ENCODE data around the gene ARHGEF18.
A peak's percentile ranks its signal among the peaks of the same experiment; 100 is the strongest.
"Not testable (repeated sequence)": the region's sequence is repeated elsewhere in the genome, so short reads cannot be mapped to it uniquely, and the experiment has no call there.

ARHGEF18 gene

GRCh38 chr19:7356899-7357627 is 8.3 kb downstream of the ARHGEF18 start:
- H3K4me1 Mint-ChIP-seq, result peaks cover 58% of the 10 kb centered on the region
- ATAC-seq (ENCODE audit: low read depth), result no peak
- H3K36me3 Mint-ChIP-seq, result peaks cover 47% of the 10 kb centered on the region
- H3K9me3 Mint-ChIP-seq, result peaks cover 4% of the 10 kb centered on the region
- no peak for DNase-seq (ENCODE audit: low spot score in 2 of 2)
- no peaks in the 10 kb centered on the region for H3K27me3 Mint-ChIP-seq
- peak overlapping the region; percentile 24 for H3K4me3 Mint-ChIP-seq
- H3K27ac Mint-ChIP-seq, result peak overlapping the region; percentile 73

GRCh38 chr19:7358102-7358597 is 9.4 kb downstream of the ARHGEF18 start:
- Mint-ChIP-seq H3K27ac (peak overlapping the region; percentile 22), H3K27me3 (no peaks in the 10 kb centered on the region), H3K4me3 (peak overlapping the region; percentile 10)

GRCh38 chr19:7360393-7360984 is 11.8 kb downstream of the ARHGEF18 start:
- Mint-ChIP-seq H3K9me3 (peaks cover 4% of the 10 kb centered on the region), H3K27ac (no peak overlapping the region), H3K27me3 (no peaks in the 10 kb centered on the region), H3K4me1 (peaks cover 56% of the 10 kb centered on the region), H3K36me3 (peaks cover 45% of the 10 kb centered on the region), H3K4me3 (no peak overlapping the region)
- DNase-seq (ENCODE audit: low spot score in 2 of 2) (no peak), ATAC-seq (ENCODE audit: low read depth) (no peak)

More at GRCh38 chr19:7358102-7358597, 9.4 kb downstream of the ARHGEF18 start:
- no peak for ATAC-seq (ENCODE audit: low read depth)
- peaks cover 61% of the 10 kb centered on the region for H3K4me1 Mint-ChIP-seq
- no peak for DNase-seq (ENCODE audit: low spot score in 2 of 2)
- peaks cover 4% of the 10 kb centered on the region for H3K9me3 Mint-ChIP-seq
- H3K36me3 Mint-ChIP-seq, result peaks cover 51% of the 10 kb centered on the region

DNA sequence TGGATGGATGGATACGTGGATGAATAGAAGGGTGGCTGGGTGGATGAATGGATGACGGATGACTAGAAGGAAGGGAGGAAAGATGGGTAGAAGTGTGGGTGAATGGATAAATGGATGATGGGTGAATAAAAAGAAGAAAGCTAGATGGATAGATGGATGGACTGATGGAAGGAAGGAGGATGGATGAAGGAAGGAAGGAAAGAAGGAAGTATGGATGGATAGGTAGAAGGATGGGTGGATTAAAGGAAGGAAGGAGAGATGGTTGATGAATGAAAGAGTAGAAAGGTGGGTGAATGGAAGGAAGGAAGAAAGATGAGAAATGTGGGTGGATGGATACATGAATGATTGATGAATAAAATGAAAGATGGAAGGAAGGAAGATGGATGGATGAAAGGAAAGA is 14.5 kb downstream of the ARHGEF18 start:
- H3K4me1 Mint-ChIP-seq, result peaks cover 45% of the 10 kb centered on the region
- no peaks in the 10 kb centered on the region for H3K27me3 Mint-ChIP-seq
- H3K36me3 Mint-ChIP-seq, result peaks cover 45% of the 10 kb centered on the region
- H3K4me3 Mint-ChIP-seq, result peak overlapping the region; percentile 5
- peaks cover 2% of the 10 kb centered on the region for H3K9me3 Mint-ChIP-seq
- DNase-seq (ENCODE audit: low spot score in 2 of 2), result no peak
- ATAC-seq (ENCODE audit: low read depth), result no peak
- H3K27ac Mint-ChIP-seq, result peak overlapping the region; percentile 82

- no peaks in the 10 kb centered on the region for H3K9me3 Mint-ChIP-seq
- peaks cover 51% of the 10 kb centered on the region for H3K36me3 Mint-ChIP-seq
- H3K27ac Mint-ChIP-seq, result peak overlapping the region; percentile 58
- H3K4me1 Mint-ChIP-seq, result peaks cover 31% of the 10 kb centered on the region
- DNase-seq (ENCODE audit: low spot score in 2 of 2), result peak in 1 of 2 donors; percentile 25
- no peak overlapping the region for H3K4me3 Mint-ChIP-seq
- ATAC-seq (ENCODE audit: low read depth), result peak; percentile 66
- H3K27me3 Mint-ChIP-seq, result no peaks in the 10 kb centered on the region
These were observed 18.1 kb downstream of the ARHGEF18 start for GRCh38 chr19:7366701-7367420.

DNA sequence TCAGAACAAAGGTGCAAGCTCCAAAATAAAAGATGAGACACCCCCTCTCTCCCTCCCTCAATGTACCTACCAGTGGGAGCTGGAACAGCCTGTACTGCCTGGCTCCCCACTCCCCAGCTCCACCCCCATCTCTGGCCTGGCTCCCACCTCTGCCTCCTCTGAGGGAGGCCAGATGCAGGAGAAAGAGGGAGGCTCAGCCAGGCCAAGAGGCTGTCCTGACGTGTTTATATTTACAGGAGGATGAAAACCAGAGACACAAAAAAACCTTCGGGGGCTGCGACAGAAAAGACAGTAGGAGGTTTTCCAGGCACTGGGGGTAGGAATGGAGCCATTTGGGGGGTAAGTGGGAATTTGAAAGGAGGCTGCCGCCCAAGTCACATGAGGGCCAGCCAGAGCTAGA is 19.7 kb downstream of the ARHGEF18 start:
- Mint-ChIP-seq H3K27ac (peak overlapping the region; percentile 72), H3K27me3 (no peaks in the 10 kb centered on the region), H3K9me3 (no peaks in the 10 kb centered on the region), H3K4me3 (no peak overlapping the region), H3K4me1 (peaks cover 22% of the 10 kb centered on the region), H3K36me3 (peaks cover 44% of the 10 kb centered on the region)
- DNase-seq (ENCODE audit: low spot score in 2 of 2) (no peak), ATAC-seq (ENCODE audit: low read depth) (no peak)

- not testable (repeated sequence) for H3K4me3 Mint-ChIP-seq; H3K9me3 Mint-ChIP-seq; ATAC-seq (ENCODE audit: low read depth); DNase-seq (ENCODE audit: low spot score in 2 of 2); H3K27me3 Mint-ChIP-seq
- H3K4me1 Mint-ChIP-seq, result peaks cover 18% of the 10 kb centered on the region
- H3K27ac Mint-ChIP-seq, result peak overlapping the region; percentile 72
- H3K36me3 Mint-ChIP-seq, result peaks cover 40% of the 10 kb centered on the region
These were observed 20.1 kb downstream of the ARHGEF18 start for GRCh38 chr19:7368866-7369265.

GRCh38 chr19:7370546-7370945 is 21.8 kb downstream of the ARHGEF18 start:
- H3K9me3 Mint-ChIP-seq, result no peaks in the 10 kb centered on the region
- H3K27me3 Mint-ChIP-seq, result no peaks in the 10 kb centered on the region
- H3K36me3 Mint-ChIP-seq, result peaks cover 42% of the 10 kb centered on the region
- no peak overlapping the region for H3K27ac Mint-ChIP-seq
- H3K4me1 Mint-ChIP-seq, result peaks cover 14% of the 10 kb centered on the region
- DNase-seq (ENCODE audit: low spot score in 2 of 2) (no peak), ATAC-seq (ENCODE audit: low read depth) (no peak)
- H3K4me3 Mint-ChIP-seq, result no peak overlapping the region

GRCh38 chr19:7371001-7371400 is 22.3 kb downstream of the ARHGEF18 start:
- no peaks in the 10 kb centered on the region for H3K27me3 Mint-ChIP-seq
- no peak overlapping the region for H3K27ac Mint-ChIP-seq
- peaks cover 44% of the 10 kb centered on the region for H3K36me3 Mint-ChIP-seq

DNA sequence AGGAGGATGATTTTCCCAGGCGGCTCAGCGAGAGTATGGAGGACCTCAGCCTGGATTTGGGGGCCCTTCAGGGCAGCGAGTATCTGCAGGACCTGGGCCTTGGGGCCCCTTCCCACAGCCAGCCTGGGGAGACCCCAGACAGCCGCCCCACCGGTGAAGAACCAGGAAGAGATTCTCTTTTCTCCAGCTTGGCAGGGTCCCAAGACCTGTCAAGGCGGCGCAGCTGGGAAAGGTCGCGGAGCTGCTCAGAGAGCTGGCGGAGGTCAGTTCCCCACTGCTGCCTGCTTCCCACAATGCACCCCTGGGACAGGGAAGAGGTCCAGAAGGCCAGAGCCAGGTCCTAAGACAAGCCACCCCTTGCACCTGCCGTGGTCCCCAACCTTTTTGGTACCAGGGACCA is 24.1 kb downstream of the ARHGEF18 start:
- DNase-seq (ENCODE audit: low spot score in 2 of 2) (no peak), ATAC-seq (ENCODE audit: low read depth) (no peak)
- Mint-ChIP-seq H3K36me3 (peaks cover 39% of the 10 kb centered on the region), H3K27ac (no peak overlapping the region), H3K27me3 (no peaks in the 10 kb centered on the region), H3K4me1 (peaks cover 8% of the 10 kb centered on the region), H3K4me3 (no peak overlapping the region), H3K9me3 (no peaks in the 10 kb centered on the region)

More at GRCh38 chr19:7371001-7371400, 22.3 kb downstream of the ARHGEF18 start:
- ATAC-seq (ENCODE audit: low read depth), result no peak
- H3K4me1 Mint-ChIP-seq, result peaks cover 14% of the 10 kb centered on the region
- no peak for DNase-seq (ENCODE audit: low spot score in 2 of 2)
- no peak overlapping the region for H3K4me3 Mint-ChIP-seq
- no peaks in the 10 kb centered on the region for H3K9me3 Mint-ChIP-seq

DNA sequence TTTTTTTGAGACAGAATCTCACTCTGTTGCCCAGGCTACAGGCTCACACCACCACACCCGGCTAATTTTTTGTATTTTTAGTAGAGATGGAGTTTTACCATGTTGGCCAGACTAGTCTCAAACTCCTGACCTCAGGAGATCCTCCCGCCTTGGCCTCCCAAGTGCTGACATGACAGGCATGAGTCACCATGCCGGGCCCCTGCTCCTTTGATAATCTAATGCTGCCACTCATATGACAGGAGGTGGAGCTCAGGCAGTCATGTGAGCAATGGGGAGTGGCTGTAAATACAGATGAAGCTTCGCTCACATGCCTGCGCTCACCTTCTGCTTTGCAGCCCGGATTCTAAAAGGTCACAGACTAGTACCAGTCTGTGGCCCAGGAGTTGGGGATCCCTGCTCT is 25.1 kb downstream of the ARHGEF18 start:
- Mint-ChIP-seq H3K9me3 (no peaks in the 10 kb centered on the region), H3K4me3 (no peak overlapping the region), H3K36me3 (peaks cover 34% of the 10 kb centered on the region), H3K27me3 (no peaks in the 10 kb centered on the region), H3K27ac (no peak overlapping the region), H3K4me1 (peaks cover 8% of the 10 kb centered on the region)
- no peak for ATAC-seq (ENCODE audit: low read depth)
- DNase-seq (ENCODE audit: low spot score in 2 of 2), result no peak

- H3K27ac Mint-ChIP-seq, result peak overlapping the region; percentile 35
- H3K4me3 Mint-ChIP-seq, result no peak overlapping the region
- H3K36me3 Mint-ChIP-seq, result peaks cover 38% of the 10 kb centered on the region
- DNase-seq (ENCODE audit: low spot score in 2 of 2) (no peak), ATAC-seq (ENCODE audit: low read depth) (no peak)
- no peaks in the 10 kb centered on the region for H3K27me3 Mint-ChIP-seq
- H3K4me1 Mint-ChIP-seq, result peaks cover 15% of the 10 kb centered on the region
- no peaks in the 10 kb centered on the region for H3K9me3 Mint-ChIP-seq
These were observed 27.6 kb downstream of the ARHGEF18 start for GRCh38 chr19:7376151-7376852.

DNA sequence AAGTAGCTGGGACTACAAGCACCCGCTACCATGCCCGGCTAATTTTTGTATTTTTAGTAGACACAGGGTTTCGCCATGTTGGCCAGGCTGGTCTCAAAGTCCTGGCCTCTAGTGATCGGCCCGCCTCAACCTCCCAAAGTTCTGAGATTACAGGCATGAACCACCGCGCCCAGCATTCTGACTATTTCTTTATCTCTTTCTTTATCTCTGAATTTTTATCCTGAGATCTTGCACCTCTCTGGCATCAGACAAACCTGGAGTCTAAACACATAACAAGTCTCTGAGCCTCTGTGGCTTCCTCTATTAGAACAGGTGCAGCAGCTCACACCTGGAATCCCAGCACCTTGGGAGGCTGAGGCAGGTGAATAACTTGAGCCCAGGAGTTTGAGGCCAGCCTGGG is 28.5 kb downstream of the ARHGEF18 start:
- DNase-seq (ENCODE audit: low spot score in 2 of 2) (no peak), ATAC-seq (ENCODE audit: low read depth) (no peak)
- H3K9me3 Mint-ChIP-seq, result no peaks in the 10 kb centered on the region
- H3K4me3 Mint-ChIP-seq, result no peak overlapping the region
- H3K27ac Mint-ChIP-seq, result no peak overlapping the region
- peaks cover 14% of the 10 kb centered on the region for H3K4me1 Mint-ChIP-seq
- H3K27me3 Mint-ChIP-seq, result no peaks in the 10 kb centered on the region
- peaks cover 34% of the 10 kb centered on the region for H3K36me3 Mint-ChIP-seq

DNA sequence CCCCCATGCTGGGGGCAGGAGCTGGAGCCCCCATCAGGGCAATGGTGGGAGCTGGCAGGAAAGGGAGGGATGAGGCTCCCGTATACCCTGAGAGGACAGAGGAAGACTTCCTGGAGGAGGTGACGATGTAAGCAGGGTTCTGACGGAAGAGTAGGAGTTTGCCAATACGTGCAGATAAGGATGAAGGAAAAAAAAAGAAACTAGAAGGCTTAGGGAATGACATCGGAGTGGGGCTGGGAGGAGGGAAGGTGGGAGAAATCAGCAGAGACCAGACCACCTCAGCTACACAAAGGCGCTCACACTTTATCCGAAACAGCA is 32.3 kb downstream of the ARHGEF18 start:
- Mint-ChIP-seq H3K27me3 (no peaks in the 10 kb centered on the region), H3K9me3 (no peaks in the 10 kb centered on the region), H3K4me3 (no peak overlapping the region), H3K36me3 (peaks cover 35% of the 10 kb centered on the region), H3K27ac (no peak overlapping the region), H3K4me1 (peaks cover 21% of the 10 kb centered on the region)
- DNase-seq (ENCODE audit: low spot score in 2 of 2) (no peak), ATAC-seq (ENCODE audit: low read depth) (no peak)

Measured in memory B cell (primary cell).